ENCODE results near the gene SPINK2. TPM values are rescaled to one million over a fixed set of nuclear protein-coding genes. Genes with fewer than 3 reads are reported as not detected.
A peak's percentile ranks its signal among the peaks of the same experiment; 100 is the strongest.

The SPINK2 gene
- total and polyA plus RNA-seq, 12 donors: 1.4 TPM; not detected in 11

GRCh38 chr4:56817840-56818491 is 3.5 kb downstream of the SPINK2 start:
- WGBS, 4 donors: 67 to 83% (median 81%) methylated on average over 4 to 5 of the region's 5 CpGs
- Histone ChIP-seq H3K4me1 (replicated peaks in 1 of 2) (no peaks in the 10 kb centered on the region), H3K4me3 (no peak overlapping the region), H3K36me3 (replicated peaks in 1 of 2) (no peaks in the 10 kb centered on the region), H3K27me3 (peaks cover 8% of the 10 kb centered on the region), H3K27ac (no peak overlapping the region), H3K9me3 (replicated peaks in 1 of 3) (no peaks in the 10 kb centered on the region)
- DNase-seq: no peak
- intact Hi-C loops (cut with DNase I): no loop called here
- TF ChIP-seq CTCF (IDR thresholded peaks at IDR 0.05) (no peak), POLR2A (IDR thresholded peaks at IDR 0.05) (no peak)

GRCh38 chr4:56806666-56807065 is 14.8 kb downstream of the SPINK2 start:
- TF ChIP-seq POLR2A (IDR thresholded peaks at IDR 0.05): no peak
- TF ChIP-seq CTCF (IDR thresholded peaks at IDR 0.05): no peak
- Histone ChIP-seq H3K27ac (no peak overlapping the region), H3K36me3 (replicated peaks in 1 of 2) (no peaks in the 10 kb centered on the region), H3K9me3 (replicated peaks in 1 of 3) (no peaks in the 10 kb centered on the region), H3K4me1 (replicated peaks in 1 of 2) (no peaks in the 10 kb centered on the region), H3K27me3 (no peaks in the 10 kb centered on the region), H3K4me3 (no peak overlapping the region)
- 62 to 80% (median 67%) methylated on average over 1 of the region's 1 CpG for WGBS, 4 donors
- no peak for DNase-seq
- intact Hi-C loops (cut with DNase I): loop anchor here in 1 of 2 donors (10.0 kb wide), 1 partner anchor 232 kb away; no protein-coding TSS in a partner anchor

DNA sequence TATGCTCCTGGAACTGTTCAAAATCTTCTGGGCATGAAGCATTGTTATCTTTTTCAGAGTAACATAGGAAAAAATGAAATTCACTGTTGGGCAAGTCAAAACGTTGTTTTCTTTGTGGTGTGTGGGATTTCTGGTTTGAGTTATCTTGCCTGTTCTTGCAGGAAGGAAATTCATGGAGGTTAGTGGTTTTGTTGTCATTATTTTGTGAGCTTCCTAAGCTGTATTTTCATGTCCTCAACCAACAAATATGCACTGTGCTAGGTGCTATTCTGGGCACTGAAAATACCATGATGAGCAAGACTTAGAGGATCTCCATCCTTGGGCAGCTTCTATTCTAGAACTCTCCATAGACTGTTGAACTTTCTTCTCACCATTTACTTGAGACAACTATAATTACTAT is 16.9 kb downstream of the SPINK2 start:
- Histone ChIP-seq H3K36me3 (replicated peaks in 1 of 2) (no peaks in the 10 kb centered on the region), H3K9me3 (replicated peaks in 1 of 3) (no peaks in the 10 kb centered on the region), H3K4me1 (replicated peaks in 1 of 2) (peaks cover 1 to 2% of the 10 kb centered on the region in 2 donors), H3K27ac (no peak overlapping the region), H3K4me3 (no peak overlapping the region), H3K27me3 (no peaks in the 10 kb centered on the region)
- 43 to 61% (median 50%) methylated on average over 1 of the region's 1 CpG for WGBS, 4 donors
- no peak for DNase-seq
- TF ChIP-seq CTCF (IDR thresholded peaks at IDR 0.05) (no peak), POLR2A (IDR thresholded peaks at IDR 0.05) (no peak)
- intact Hi-C loops (cut with DNase I): loop anchor here in 1 of 2 donors (10.0 kb wide), 1 partner anchor 230 kb away; no protein-coding TSS in a partner anchor

DNA sequence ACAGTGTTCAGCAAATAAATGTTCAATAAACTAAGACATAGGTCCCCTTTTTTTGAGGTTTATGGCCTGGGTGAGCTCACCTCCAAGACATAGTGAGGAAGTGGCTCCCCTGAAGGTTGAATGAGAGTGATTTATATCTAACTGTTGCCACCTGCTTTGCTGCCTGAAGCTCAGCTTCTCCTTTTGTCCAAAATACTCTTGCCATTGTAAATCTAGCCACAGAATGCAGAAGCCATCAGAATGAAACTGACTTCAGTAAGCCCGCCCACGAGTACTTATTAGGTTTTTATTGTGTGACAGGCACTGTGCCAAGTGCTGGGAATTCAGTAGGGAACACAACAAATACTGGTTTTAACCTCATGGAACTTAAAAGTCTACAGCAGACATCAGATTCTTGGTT is 18.0 kb downstream of the SPINK2 start:
- H3K36me3 ChIP-seq (replicated peaks in 1 of 2): no peaks in the 10 kb centered on the region
- intact Hi-C loops (cut with DNase I): loop anchor here in 1 of 2 donors (10.0 kb wide), 1 partner anchor 229 kb away; no protein-coding TSS in a partner anchor
- no peak overlapping the region for H3K4me3 ChIP-seq
- H3K27me3 ChIP-seq: no peaks in the 10 kb centered on the region
- peaks cover 6 to 8% of the 10 kb centered on the region in 2 donors for H3K4me1 ChIP-seq (replicated peaks in 1 of 2)
- H3K9me3 ChIP-seq (replicated peaks in 1 of 3): no peaks in the 10 kb centered on the region
- DNase-seq: peak in 1 of 7 donors; percentile 4
- no peak for TF ChIP-seq POLR2A (IDR thresholded peaks at IDR 0.05)
- no peak for TF ChIP-seq CTCF (IDR thresholded peaks at IDR 0.05)
- no peak overlapping the region for H3K27ac ChIP-seq
- WGBS, 4 donors: 28 to 43% (median 39%) methylated on average over 2 of the region's 2 CpGs
